PC-9 (cell line): ENCODE results near the gene PDLIM5.
"Not testable (repeated sequence)": the region's sequence is repeated elsewhere in the genome, so short reads cannot be mapped to it uniquely, and the experiment has no call there.

ENCODE experiments used
- EZH2 ChIP-seq: fragments of 200-600 bp; sonication (generic); IDR thresholded peaks from 2 replicates; pipeline ENCODE4 v1.8.0; 2017; ENCODE audit warnings: antibody characterized with exemption, low read depth
- TF ChIP-seq, protein P1 (sequence below): fragments of 200-600 bp; sonication (generic); conservative IDR thresholded peaks from 2 replicates; pipeline ENCODE4 v1.6.1; 2017; ENCODE audit warnings: mixed run types, antibody characterized with exemption, mild to moderate bottlenecking, moderate library complexity

DNA sequence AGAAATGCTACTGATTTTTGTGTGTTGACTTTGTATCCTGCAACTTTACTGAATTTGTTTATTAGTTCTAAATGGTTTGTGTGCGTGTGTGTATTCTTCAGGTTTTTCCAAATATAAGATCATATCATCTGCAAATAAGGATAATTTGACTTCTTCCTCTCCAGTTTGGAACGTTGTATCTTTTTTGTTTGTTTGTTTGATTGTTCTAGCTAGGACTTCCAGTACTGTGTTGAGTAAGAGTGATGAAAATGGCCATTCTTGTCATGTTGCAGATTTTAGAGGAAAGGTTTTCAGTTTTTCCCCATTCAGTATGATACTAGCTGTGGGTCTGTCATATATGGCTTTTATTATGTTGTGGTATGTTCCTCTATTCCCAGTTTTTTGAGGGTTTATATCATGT, 61.8 kb downstream of the PDLIM5 start:
- TF ChIP-seq, protein P1, sequence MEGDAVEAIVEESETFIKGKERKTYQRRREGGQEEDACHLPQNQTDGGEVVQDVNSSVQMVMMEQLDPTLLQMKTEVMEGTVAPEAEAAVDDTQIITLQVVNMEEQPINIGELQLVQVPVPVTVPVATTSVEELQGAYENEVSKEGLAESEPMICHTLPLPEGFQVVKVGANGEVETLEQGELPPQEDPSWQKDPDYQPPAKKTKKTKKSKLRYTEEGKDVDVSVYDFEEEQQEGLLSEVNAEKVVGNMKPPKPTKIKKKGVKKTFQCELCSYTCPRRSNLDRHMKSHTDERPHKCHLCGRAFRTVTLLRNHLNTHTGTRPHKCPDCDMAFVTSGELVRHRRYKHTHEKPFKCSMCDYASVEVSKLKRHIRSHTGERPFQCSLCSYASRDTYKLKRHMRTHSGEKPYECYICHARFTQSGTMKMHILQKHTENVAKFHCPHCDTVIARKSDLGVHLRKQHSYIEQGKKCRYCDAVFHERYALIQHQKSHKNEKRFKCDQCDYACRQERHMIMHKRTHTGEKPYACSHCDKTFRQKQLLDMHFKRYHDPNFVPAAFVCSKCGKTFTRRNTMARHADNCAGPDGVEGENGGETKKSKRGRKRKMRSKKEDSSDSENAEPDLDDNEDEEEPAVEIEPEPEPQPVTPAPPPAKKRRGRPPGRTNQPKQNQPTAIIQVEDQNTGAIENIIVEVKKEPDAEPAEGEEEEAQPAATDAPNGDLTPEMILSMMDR, result not testable (repeated sequence)
- TF ChIP-seq EZH2, result not testable (repeated sequence)
